Breast epithelium (tissue), 3 donors: ENCODE data around the gene URB1.

Experiments used
- POLR2A ChIP-seq: fragments of 450-650 bp; IDR thresholded peaks from one replicate; pipeline ENCODE4 v1.6.1; 2016; ENCODE audit warnings: antibody characterized with exemption, mild to moderate bottlenecking, moderate library complexity
- TF ChIP-seq, protein P1 (sequence below), 3 donors: fragments of 450-650 bp; IDR thresholded peaks; one replicate each; pipeline ENCODE4 v1.5.1; 2016 to 2017; ENCODE audit warnings: antibody characterized with exemption in 3 of 3, mild to moderate bottlenecking in 3 of 3, moderate library complexity in 3 of 3

DNA sequence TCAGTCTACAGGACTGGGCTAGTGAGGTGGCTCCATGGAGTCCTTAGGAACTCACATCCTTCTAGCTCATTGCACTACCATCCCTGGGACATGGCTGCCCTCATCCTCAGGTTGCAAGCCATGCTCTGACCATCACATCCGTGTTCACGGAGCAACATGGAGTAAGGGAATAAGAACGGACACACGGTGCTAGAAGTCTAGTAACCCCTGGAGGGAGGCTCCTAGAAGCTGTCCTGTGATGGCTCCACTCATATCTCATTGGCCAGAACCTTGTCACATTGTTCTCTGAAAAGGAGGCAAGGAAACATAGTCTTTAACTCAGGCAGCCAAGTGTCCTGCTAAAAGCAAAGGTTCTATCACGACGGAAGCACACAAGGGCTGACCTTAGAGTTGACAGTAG is 90.3 kb downstream of the URB1 start:
- TF ChIP-seq, protein P1, sequence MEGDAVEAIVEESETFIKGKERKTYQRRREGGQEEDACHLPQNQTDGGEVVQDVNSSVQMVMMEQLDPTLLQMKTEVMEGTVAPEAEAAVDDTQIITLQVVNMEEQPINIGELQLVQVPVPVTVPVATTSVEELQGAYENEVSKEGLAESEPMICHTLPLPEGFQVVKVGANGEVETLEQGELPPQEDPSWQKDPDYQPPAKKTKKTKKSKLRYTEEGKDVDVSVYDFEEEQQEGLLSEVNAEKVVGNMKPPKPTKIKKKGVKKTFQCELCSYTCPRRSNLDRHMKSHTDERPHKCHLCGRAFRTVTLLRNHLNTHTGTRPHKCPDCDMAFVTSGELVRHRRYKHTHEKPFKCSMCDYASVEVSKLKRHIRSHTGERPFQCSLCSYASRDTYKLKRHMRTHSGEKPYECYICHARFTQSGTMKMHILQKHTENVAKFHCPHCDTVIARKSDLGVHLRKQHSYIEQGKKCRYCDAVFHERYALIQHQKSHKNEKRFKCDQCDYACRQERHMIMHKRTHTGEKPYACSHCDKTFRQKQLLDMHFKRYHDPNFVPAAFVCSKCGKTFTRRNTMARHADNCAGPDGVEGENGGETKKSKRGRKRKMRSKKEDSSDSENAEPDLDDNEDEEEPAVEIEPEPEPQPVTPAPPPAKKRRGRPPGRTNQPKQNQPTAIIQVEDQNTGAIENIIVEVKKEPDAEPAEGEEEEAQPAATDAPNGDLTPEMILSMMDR (IDR thresholded peaks at IDR 0.05): no peak
- TF ChIP-seq POLR2A: no peak
